ENCODE results near the gene MFSD2A. TPM values are rescaled to one million over a fixed set of nuclear protein-coding genes. Genes with fewer than 3 reads are reported as not detected.
A peak's percentile ranks its signal among the peaks of the same experiment; 100 is the strongest.
"Not testable (repeated sequence)": the region's sequence is repeated elsewhere in the genome, so short reads cannot be mapped to it uniquely, and the experiment has no call there.

The MFSD2A gene
- polyA plus RNA-seq, 12 donors = 0.68 to 10.7 (median 1.9) TPM; not detected in 1

- no peak for DNase-seq
Measured at GRCh38 chr1:39965044-39965443, 10.1 kb downstream of the MFSD2A start.

- DNase-seq = no peak
Measured at GRCh38 chr1:39969048-39969447, 14.1 kb downstream of the MFSD2A start.

GRCh38 chr1:39969531-39970270, 14.8 kb downstream of the MFSD2A start:
- no peak for DNase-seq

GRCh38 chr1:39970274-39970673, 15.3 kb downstream of the MFSD2A start:
- DNase-seq = no peak

GRCh38 chr1:39971138-39971537, 16.2 kb downstream of the MFSD2A start:
- DNase-seq = no peak

GRCh38 chr1:39973503-39974135, 18.7 kb downstream of the MFSD2A start:
- DNase-seq = peak; percentile 59

GRCh38 chr1:39976732-39977131, 21.8 kb downstream of the MFSD2A start:
- DNase-seq = no peak

GRCh38 chr1:39977202-39977601, 22.3 kb downstream of the MFSD2A start:
- DNase-seq = no peak

GRCh38 chr1:39979654-39980053, 24.7 kb downstream of the MFSD2A start:
- DNase-seq = no peak

GRCh38 chr1:39980555-39981313, 25.8 kb downstream of the MFSD2A start:
- DNase-seq = no peak

GRCh38 chr1:39981385-39981784, 26.4 kb downstream of the MFSD2A start:
- DNase-seq = no peak

DNA sequence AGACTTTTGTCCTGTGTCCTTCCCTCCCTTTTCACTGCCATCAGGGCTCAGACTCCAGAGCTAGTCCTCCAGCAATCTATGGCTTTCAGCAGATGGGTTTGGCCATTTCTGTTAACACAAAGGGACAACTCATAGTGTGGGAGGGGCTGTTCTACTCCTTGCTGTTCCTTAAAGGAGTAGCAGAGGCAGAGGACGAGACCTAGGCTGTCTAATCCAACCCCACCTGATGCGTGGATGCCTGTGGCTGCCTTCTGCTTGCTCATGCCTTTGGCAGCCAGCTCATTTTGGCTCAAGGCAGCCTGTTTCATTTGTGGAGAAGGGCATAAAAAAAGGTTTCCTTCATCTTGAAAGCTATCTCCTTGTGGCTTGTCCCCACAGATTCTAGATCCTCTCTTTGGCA, 27.0 kb downstream of the MFSD2A start:
- DNase-seq = no peak

DNA sequence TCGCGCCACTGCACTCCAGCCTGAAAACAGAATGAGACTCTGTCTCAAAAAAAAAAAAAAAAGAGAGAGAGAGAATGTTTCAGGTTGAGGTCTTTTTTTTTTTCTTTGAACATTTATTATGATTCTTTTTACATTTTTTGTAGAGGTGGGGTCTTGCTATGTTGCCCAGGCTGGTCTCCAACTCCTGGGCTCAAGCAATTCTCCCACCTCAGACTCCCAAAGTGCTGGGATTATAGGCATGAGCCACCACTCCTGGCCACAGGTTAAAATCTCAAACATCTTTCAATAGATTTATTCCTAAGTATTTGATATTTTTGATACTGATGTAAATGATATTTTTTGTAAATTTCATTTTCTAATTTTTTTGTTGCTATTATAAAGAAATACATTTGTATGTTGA, 29.5 kb downstream of the MFSD2A start:
- not testable (repeated sequence) for DNase-seq

DNA sequence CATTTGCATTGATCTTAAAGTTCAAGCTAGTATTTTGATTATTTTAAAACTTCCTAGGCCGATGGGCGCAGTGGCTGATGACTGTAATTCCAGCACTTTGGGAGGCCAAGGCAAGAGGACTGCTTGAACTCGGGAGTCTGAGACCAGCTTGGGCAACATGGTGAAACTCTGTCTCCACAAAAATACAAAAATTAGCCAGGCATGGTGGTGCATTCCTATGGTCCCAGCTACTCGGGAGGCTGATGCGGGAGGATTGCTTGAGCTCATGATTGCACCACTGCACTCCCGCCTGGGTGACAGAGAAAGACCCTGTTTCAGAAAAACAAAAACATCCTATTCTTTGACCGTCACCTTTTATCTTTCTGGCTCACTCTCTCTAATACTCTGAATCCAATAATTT, 30.0 kb downstream of the MFSD2A start:
- no peak for DNase-seq

DNA sequence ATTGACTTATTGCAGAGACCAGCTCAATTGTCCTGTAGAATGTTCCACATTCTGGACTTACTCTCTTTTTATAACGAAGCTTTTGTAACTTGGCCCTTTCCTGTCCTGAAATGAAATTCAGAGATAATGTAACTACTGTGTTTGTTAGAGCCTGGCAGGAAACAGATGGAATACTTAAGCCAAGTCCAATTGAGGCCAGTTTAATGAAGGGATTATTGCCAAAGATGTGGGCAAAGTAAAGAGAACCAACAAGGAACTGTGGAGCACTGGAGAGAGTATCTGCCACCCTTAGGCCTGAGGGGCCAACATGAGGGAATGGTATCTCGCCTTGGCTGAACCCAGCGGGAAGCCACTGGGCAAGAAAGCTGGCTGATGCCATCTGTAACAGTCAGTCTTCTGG, 32.9 kb downstream of the MFSD2A start:
- no peak for DNase-seq

DNA sequence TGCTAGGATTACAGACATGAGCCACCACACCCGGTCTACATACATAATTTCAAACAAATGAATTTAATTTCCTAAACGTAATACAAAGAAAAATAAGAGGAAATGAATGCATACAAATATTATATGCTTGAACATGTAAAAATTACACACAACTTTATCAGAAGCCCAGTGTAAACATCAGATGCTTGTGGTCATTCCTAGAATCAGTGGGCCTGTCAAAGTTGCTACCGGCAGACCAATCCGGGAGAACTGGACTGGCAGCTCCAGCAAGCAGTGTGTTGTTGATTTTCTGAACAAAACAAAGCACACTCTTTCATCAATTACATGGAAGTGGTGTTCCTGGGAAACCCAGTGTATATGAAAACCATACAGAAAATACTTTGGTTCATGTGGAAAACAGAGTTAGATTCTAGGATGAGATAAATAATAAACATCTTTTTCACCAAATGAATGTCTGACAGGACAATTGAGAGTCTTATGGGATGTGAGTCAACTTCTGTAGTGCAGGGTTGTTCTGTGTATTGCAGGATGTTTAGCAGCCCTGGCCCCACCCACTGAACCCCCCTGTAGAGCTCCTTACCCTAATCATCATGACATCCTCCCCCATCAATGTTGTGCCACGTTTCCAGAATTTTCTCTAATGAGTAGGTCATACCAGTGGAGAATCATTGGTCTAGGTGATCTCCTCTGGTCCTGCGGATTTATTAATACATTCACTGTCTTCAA, 33.8 kb downstream of the MFSD2A start:
- no peak for DNase-seq

DNA sequence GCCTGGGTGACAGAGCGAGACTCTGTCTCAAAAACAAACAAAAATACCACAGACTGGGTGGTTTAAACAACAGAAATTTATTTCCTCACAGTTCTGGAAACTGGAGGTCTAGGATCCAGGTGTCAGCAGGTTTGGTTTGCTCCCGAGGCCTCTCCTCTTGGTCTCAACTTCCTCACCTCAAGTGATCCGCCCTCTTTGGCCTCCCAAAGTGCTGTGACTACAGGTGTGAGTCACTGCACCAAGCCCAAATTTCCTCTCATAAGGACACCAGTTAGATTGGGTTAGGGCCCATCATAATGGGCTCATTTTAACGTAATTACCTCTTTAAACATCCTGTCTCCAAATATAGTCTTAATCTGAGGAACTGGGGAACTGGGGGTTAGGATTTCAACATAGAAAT, 35.5 kb downstream of the MFSD2A start:
- no peak for DNase-seq

GRCh38 chr1:39992234-39992633, 37.3 kb downstream of the MFSD2A start:
- no peak for DNase-seq

- no peak for DNase-seq
Measured at GRCh38 chr1:39992888-39993287, 37.9 kb downstream of the MFSD2A start.

- DNase-seq = no peak
Measured at GRCh38 chr1:39995973-39996393, 41.0 kb downstream of the MFSD2A start.

DNA sequence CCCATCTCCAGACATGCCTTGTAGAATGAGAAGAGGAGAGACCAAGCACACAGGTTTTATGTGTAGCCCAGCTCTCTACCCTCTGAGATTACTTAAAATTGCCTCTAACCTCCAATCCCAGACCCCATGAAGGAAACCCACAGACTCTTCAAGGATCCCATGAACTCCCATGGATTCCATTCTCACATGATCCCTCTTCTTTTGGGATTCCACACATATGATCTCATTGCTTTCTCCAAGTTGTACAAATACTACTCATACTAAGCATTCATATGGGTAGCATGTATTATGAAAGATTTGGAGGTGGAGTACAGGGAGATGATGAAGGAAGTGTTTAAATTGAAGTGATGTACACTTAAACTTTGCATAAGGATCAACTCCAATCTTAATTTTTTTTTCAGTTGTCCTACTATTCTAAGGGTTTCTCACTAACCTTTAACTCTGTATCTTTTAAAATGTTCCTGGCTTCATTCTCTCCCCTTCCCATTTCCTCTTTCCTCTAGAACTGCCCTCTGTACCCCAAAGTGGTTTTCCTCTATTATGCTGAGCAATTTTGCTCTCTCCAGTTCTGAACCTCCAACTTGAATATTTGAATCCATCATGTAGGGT, 41.6 kb downstream of the MFSD2A start:
- no peak for DNase-seq

DNA sequence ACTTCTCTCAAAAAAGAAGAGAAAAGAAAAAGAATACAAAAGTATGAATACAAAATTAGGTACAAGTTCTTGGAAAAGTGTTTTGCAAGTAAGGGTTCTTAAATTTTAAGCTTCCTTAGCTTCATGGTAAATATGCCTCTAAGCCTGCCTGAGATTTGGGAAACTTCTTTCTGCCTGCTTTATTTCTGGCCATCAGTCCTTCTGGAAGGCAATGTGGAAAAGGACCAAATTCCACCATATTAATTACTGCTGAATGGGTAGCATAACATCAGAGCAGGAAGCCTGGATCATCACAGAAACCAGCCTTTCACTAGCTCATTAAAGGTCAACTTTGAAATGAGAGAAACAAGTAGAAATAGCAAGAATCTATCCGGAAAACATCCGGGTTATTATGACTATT, 46.5 kb downstream of the MFSD2A start:
- DNase-seq = no peak

All from muscle of arm (tissue), 12 donors.